Hypothalamus (tissue), 51 donors: ENCODE results near the gene CACHD1.
"Not testable (repeated sequence)": the region's sequence is repeated elsewhere in the genome, so short reads cannot be mapped to it uniquely, and the experiment has no call there.

Experiments
- DNase-seq, 51 donors: peaks; one replicate each; lab custom pipeline; 2025; lab: John Stamatoyannopoulos, UW

The CACHD1 gene

GRCh38 chr1:64740687-64741086 is 270.8 kb downstream of the CACHD1 start:
- DNase-seq = not testable (repeated sequence)
